Activated naive CD8-positive, alpha-beta T cell (primary cell): ENCODE data around the gene STMN1.

Experiments
- H3K27ac Mint-ChIP-seq: one replicate; pipeline ENCODE4 v1.8.0; 2021; ENCODE audit warnings: mixed read lengths
- H3K27me3 Mint-ChIP-seq: one replicate; pipeline ENCODE4 v1.8.0; 2021; ENCODE audit warnings: mixed read lengths
- H3K36me3 Mint-ChIP-seq: one replicate; pipeline ENCODE4 v1.8.0; 2021; ENCODE audit warnings: mixed read lengths
- H3K4me1 Mint-ChIP-seq: one replicate; pipeline ENCODE4 v1.8.0; 2021; ENCODE audit warnings: low read depth, mixed read lengths
- H3K4me3 Mint-ChIP-seq: one replicate; pipeline ENCODE4 v1.8.0; 2021; ENCODE audit warnings: mild to moderate bottlenecking, mixed read lengths
- H3K9me3 Mint-ChIP-seq: one replicate; pipeline ENCODE4 v1.8.0; 2021; ENCODE audit warnings: low read depth, mixed read lengths

The STMN1 gene

DNA sequence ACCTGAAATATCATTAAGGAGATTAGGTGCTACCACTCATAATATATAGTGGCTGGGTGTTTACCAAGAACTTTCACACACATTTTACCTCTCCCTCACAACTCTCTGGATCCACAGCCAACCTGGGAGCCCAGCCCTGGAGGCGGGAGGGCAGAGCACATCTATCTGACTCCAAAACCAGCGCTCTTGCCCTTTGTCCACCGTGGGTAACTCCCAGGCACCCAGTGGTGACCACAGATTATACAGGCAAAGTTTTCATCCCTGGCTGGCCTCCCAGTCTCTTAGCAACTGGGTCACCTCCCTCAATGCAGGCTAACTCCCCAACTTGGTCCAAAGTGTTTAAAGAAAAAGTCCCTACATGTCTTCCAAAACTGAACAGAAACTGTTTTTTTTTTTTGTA is 33.1 kb downstream of the STMN1 start:
- no peak overlapping the region for H3K4me3 Mint-ChIP-seq
- H3K36me3 Mint-ChIP-seq: no peaks in the 10 kb centered on the region
- peaks cover 6% of the 10 kb centered on the region for H3K4me1 Mint-ChIP-seq
- no peaks in the 10 kb centered on the region for H3K27me3 Mint-ChIP-seq
- H3K9me3 Mint-ChIP-seq: no peaks in the 10 kb centered on the region
- no peak overlapping the region for H3K27ac Mint-ChIP-seq

DNA sequence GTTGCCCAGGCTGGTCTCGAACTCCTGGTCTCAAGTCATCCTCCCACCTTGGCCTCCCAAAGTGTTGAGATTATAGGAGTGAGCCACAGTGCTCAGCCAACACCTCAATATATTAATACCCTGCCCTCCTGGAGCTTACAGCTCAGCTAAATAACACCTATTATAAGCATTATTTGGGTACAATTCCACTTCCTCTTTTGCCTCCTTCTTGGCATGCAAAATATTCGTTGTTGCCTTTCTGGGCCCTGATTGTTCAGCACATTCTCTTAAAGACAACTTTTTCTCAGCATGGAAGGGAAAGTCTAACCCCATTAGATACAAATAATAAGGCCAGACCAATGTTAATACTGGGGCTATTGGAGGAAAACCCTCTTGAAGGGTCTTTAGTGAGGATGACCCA is 33.5 kb downstream of the STMN1 start:
- Mint-ChIP-seq H3K4me1 (peaks cover 6% of the 10 kb centered on the region), H3K27ac (no peak overlapping the region), H3K36me3 (no peaks in the 10 kb centered on the region), H3K4me3 (no peak overlapping the region), H3K27me3 (no peaks in the 10 kb centered on the region), H3K9me3 (no peaks in the 10 kb centered on the region)

DNA sequence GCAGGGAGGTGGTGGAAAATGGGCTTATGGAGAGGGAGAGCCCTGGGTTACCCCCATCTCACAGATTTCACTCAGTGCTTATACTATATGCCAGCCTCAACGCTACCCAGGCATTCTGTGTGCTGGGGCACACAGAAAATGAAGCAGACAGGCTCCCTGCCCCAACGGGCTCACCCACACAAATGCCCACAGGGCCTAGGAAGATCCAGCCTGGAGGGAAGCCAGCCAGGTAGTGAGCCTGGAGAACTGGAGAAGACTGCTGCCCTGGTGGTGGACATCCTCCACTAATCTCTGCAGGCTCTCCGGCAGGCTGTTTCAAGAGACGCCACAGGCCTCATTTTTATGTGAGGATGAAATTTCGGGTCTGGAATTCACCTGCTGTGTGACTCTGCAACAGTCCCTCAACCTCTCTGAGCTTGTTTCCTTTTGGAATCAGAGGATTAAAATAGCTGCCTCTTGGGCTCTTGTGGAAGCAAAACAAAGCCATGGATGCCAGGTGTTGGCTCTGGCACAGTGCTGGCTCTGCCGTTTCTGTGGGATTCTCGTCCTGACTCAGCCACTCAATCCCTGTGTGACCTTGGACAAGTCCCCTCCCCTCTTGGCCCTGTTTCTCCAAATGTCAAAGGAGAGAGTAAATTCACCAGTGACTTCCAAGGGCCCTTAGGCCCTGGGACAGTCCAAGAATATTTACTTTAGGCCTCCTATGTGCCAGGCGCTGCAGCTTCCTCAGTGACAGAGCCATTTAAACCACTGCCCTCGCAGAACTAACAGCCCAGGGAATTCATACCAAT is 34.3 kb downstream of the STMN1 start:
- Mint-ChIP-seq H3K4me1 (peaks cover 6% of the 10 kb centered on the region), H3K27me3 (no peaks in the 10 kb centered on the region), H3K4me3 (no peak overlapping the region), H3K27ac (no peak overlapping the region), H3K9me3 (no peaks in the 10 kb centered on the region), H3K36me3 (no peaks in the 10 kb centered on the region)

DNA sequence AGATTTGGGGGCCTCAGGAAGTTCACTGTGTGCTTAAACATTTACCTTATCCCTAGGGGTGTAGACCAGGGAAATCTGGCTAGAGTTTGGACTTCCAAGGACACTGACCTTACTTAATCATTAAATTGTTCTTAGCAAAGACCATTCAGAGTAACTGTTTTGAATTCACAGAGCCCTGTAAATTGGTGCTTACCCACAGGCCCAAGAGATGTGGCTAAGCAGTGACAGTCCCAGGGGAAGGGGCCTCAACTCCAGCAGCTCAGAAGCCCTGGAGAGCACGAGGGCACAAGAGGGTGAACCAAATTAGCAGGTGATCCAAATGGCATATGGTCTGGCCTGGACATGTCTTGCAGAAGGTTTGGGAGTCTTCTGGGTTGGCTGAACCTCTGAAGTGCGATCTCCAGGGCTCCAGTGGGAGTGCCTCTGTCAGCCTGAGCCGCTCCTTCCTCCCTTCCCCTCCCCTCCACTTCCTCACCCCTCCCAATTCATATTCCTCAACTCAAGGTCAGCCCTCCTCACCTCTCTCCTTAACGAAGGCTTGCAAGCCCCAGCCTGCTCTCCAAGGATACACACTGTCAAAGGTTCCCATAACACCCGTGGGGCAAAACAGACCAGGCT is 35.0 kb downstream of the STMN1 start:
- H3K9me3 Mint-ChIP-seq: no peaks in the 10 kb centered on the region
- H3K4me3 Mint-ChIP-seq: no peak overlapping the region
- H3K27ac Mint-ChIP-seq: no peak overlapping the region
- peaks cover 6% of the 10 kb centered on the region for H3K4me1 Mint-ChIP-seq
- no peaks in the 10 kb centered on the region for H3K27me3 Mint-ChIP-seq
- H3K36me3 Mint-ChIP-seq: peaks cover 1% of the 10 kb centered on the region

DNA sequence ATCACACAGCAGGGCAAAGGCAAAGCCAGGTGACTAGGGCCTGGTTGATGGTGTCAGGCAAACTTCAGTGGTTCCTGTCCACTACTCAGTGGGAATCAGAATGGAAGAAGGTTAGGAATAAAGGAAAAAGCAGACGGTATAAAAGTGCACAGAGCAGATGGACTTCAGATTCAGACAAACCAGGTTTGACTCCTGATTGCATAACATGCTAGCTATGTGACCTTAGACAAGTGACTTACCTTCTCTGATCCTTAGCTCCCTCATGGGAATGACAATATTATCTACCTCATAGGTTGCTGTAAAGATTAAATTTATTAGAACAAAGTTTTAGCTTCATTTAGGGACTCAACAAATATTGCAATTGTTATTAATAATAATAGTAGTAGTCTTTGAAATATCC is 35.6 kb downstream of the STMN1 start:
- no peak overlapping the region for H3K4me3 Mint-ChIP-seq
- H3K27ac Mint-ChIP-seq: no peak overlapping the region
- no peaks in the 10 kb centered on the region for H3K27me3 Mint-ChIP-seq

DNA sequence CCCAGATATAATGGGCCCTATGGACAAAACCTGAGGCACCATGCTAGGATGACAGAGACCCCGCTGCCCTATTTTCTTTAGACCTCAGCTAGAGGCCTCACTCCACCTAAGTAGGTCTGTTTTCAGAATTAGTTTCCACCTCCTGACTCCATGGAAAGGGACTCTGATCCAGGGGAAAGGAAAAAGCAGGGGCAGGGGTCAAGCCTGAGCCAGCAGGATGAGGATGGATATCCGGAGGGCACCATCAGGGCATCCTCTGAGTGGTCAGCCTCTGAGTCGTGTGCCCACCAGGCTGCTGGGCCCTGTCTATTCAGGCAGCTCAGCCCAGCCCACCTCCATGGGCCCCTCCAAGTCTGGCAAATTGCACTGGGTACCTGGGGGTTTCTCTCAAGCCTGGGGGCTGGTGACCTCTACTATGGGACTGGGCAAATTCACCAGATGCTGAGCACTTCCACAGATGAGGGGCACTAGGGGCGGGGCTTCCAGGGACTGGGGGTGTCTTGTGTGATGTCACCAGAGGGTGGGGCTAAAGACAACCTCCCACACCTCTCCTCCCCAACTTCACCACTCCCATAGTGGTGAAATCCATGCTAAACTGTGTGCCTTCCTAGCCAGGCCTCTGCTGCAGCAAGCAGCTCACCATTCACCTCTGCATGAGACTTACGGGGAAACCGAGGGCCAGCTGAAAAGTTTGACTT is 36.2 kb downstream of the STMN1 start:
- Mint-ChIP-seq H3K9me3 (no peaks in the 10 kb centered on the region), H3K36me3 (peaks cover 4% of the 10 kb centered on the region), H3K27me3 (no peaks in the 10 kb centered on the region), H3K27ac (no peak overlapping the region), H3K4me1 (peaks cover 3% of the 10 kb centered on the region), H3K4me3 (no peak overlapping the region)

More for the DNA sequence above, 35.6 kb downstream of the STMN1 start:
- H3K9me3 Mint-ChIP-seq: no peaks in the 10 kb centered on the region
- H3K36me3 Mint-ChIP-seq: peaks cover 4% of the 10 kb centered on the region
- peaks cover 4% of the 10 kb centered on the region for H3K4me1 Mint-ChIP-seq

DNA sequence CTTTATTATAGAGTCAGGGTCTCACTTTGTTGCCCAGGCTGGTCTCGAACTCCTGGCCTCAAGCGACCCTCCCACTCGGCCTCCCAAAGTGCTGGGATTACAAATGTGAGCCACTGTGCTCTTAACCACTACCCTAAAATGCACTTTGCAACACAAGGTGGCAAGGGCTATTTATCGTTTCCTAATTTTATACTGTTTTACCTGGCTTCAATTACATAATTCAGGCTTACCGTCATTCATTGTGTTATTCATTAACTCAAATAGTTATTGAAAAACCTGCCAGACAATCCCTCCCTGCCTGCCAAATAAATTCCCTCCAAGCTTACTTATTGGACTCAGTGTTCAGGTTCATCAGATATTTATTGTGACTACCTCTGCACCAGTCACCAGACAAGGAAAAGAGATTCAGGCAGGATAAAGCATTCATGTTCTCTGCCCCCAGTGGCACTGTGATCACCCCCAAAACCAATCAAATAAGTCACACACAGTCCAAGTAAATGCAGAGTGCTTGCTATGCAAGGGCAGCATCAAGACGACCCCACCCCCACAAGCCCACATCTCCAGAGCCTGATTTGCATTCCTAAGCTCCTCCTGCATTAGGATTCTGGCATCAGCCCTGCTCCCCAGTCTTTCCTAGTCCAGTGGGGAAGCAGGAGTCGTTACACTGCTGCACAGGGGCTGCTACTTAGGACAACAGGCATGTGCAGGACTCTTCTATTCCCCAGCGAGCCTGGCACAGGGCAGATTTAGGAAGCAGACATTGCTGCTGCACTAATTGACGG is 38.8 kb downstream of the STMN1 start:
- Mint-ChIP-seq H3K4me1 (no peaks in the 10 kb centered on the region), H3K27ac (no peak overlapping the region), H3K36me3 (peaks cover 7% of the 10 kb centered on the region), H3K9me3 (no peaks in the 10 kb centered on the region), H3K27me3 (no peaks in the 10 kb centered on the region), H3K4me3 (no peak overlapping the region)

DNA sequence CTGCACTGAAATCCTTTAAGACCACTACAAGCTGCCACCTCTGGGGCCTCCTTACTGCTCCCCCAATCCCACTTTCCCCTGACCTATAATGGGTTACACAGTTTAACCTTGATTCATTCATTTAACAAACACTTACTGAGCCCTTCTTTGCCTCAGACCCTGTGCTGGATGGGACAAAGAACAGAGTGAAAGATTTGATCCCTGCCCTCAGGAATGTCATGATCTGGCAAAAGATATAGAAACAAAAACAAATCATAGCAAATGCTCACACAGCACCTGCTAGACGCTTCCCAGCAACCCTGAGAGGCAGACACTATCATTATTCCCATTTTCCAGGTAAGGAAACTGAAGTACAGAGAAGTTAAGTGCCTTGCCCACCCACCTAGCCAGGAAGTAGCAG is 39.9 kb downstream of the STMN1 start:
- Mint-ChIP-seq H3K27ac (no peak overlapping the region), H3K4me1 (no peaks in the 10 kb centered on the region)

GRCh38 chr1:25864434-25864833 is 41.8 kb downstream of the STMN1 start:
- H3K4me3 Mint-ChIP-seq: no peak overlapping the region
- no peaks in the 10 kb centered on the region for H3K27me3 Mint-ChIP-seq
- no peak overlapping the region for H3K27ac Mint-ChIP-seq
- no peaks in the 10 kb centered on the region for H3K9me3 Mint-ChIP-seq
- H3K4me1 Mint-ChIP-seq: peaks cover 10% of the 10 kb centered on the region
- H3K36me3 Mint-ChIP-seq: peaks cover 7% of the 10 kb centered on the region

More for the DNA sequence above, 39.9 kb downstream of the STMN1 start:
- Mint-ChIP-seq H3K9me3 (no peaks in the 10 kb centered on the region), H3K27me3 (no peaks in the 10 kb centered on the region), H3K4me3 (no peak overlapping the region), H3K36me3 (peaks cover 7% of the 10 kb centered on the region)

DNA sequence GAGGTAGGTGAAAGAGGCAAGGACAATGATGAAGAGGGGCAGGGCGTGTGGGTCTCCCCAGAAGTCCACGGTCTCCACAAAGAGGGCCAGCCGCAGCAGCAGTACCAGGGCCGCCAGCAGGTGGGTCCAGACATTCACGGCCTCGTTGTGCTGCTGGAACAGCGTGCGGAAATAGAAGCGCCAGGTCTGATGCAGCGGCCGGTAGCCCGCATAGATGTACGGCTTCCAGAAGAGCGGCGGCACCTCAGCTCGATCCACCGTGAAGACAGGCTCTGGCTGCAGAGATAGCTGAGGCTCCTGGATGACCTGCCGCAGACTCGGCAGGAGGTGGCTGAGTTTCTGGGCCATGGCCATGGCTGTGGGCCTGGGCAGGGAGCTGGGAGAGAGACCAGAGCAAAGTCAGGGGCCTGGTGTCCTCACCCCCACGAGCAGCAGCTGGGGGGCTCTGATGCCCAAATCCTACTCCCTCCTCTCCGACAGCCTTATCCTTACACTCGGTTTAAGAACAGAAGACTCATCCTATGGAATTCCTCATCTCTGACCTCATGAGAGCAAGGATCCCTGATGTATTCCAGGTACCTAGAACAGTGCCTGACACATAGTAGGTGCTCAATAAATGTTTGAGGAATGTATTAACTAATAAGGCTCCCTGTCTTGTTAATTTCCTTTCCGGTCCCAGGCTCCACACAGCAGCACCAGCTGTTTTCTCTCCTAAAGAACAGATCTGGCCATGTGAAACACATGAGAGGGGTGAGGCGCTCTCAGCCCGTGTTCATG is 42.5 kb downstream of the STMN1 start:
- Mint-ChIP-seq H3K9me3 (no peaks in the 10 kb centered on the region), H3K27me3 (no peaks in the 10 kb centered on the region), H3K4me1 (peaks cover 16% of the 10 kb centered on the region), H3K4me3 (no peak overlapping the region), H3K27ac (no peak overlapping the region), H3K36me3 (peaks cover 7% of the 10 kb centered on the region)

DNA sequence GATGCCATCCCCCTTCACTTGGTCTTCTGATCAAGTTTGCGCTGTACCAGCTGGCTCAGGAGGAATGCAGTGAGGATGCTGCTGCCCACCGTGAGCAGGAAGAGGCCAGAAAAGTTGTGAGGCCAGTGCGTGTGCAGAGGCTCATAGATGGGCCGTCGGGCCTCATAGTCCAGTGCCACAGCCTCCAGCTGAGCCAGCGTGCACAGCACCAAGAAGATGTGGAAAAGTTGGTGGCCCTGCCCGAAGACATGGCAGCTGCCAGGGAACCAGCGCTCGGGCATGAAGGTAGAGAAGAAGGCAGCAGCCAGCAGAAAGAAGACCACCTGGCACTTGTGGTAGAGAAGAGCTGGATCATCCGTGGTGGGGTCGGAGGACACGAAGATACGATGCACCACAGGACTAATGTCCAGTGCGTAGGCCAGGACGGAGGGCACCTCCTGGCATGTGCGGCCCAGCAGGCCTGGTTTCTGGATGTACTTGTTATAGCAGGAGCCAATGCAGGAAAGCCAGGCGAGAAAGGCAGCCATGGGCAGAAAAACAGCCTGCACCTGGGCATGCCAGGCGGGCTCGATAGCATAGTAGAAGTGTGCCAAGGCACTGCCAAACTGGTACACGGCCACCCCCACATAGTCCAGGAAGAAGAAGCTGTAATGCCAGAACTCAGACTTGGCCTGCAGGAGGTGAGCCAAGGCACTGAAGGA is 43.3 kb downstream of the STMN1 start:
- no peak overlapping the region for H3K27ac Mint-ChIP-seq
- H3K4me3 Mint-ChIP-seq: no peak overlapping the region
- no peaks in the 10 kb centered on the region for H3K9me3 Mint-ChIP-seq
- H3K4me1 Mint-ChIP-seq: peaks cover 18% of the 10 kb centered on the region
- H3K36me3 Mint-ChIP-seq: peaks cover 7% of the 10 kb centered on the region
- no peaks in the 10 kb centered on the region for H3K27me3 Mint-ChIP-seq

DNA sequence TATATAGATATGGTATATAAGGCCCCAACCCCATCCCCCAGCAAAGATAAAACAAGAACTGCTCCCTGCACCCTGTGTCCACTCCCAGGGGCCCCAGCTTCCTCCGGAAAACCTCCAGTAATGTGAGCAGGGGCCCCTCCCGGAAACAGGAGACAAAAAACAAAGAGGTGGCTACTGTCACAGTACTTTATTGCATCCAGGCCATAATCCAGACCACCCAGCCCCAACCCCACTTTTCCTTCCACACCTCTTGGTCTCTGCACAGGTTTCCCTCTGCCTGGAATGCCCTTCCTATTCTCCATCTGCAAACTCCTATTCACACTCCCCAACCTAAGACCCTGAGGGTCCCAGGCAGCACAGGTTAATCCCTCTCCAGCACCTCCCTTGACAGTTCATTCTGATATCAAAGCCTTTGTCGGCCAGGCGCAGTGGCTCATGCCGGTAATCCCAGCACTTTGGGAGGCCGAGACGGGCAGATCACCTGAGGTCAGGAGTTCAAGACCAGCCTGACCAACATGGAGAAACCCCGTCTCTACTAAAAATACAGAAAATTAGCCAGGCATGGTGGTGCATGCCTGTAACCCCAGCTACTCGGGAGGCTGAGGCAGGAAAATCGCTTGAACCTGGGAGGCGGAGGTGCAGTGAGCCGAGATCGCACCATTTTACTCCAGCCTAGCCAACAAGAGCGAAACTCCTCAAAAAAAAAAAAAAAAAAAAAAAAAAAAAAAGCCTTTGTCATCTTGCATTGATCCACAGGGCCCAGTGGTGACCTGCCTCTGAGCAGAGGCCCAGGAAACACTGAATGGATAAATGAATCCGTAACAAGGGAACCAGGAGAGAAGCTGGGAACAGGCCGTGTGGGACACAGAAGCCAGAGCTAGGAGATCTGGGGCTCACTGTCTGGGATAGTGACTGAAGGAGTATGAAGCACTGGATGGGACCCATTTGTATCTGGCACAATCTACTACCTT is 44.6 kb downstream of the STMN1 start:
- peaks cover 7% of the 10 kb centered on the region for H3K36me3 Mint-ChIP-seq
- H3K27ac Mint-ChIP-seq: peak overlapping the region; percentile 46
- H3K4me1 Mint-ChIP-seq: peaks cover 18% of the 10 kb centered on the region
- H3K4me3 Mint-ChIP-seq: peak overlapping the region; percentile 63
- H3K9me3 Mint-ChIP-seq: no peaks in the 10 kb centered on the region
- no peaks in the 10 kb centered on the region for H3K27me3 Mint-ChIP-seq
